Effector memory CD4-positive, alpha-beta T cell (primary cell): ENCODE data around the gene RHOH.

Experiments used
- DNase-seq, 3 donors: peaks; one replicate each; pipeline ENCODE4 v3.0.0-alpha.2; 2020
- H3K27ac ChIP-seq: 2 replicates; pipeline ENCODE4 v1.7.0; 2013; ENCODE audit warnings: mild to moderate bottlenecking, low read length, moderate library complexity; ENCODE audit not compliant: insufficient read depth, poor library complexity, severe bottlenecking
- H3K27me3 ChIP-seq: replicated peaks from 2 replicates; pipeline ENCODE4 v1.7.0; 2013; ENCODE audit warnings: mild to moderate bottlenecking, low read length; ENCODE audit not compliant: insufficient read depth, control insufficient read depth, poor library complexity, severe bottlenecking
- H3K36me3 ChIP-seq: 2 replicates; pipeline ENCODE4 v1.7.0; 2013; ENCODE audit warnings: mild to moderate bottlenecking, low read length, moderate library complexity; ENCODE audit not compliant: control insufficient read depth, insufficient read depth
- H3K4me1 ChIP-seq: 2 replicates; pipeline ENCODE4 v1.7.0; 2013; ENCODE audit warnings: low read length, mild to moderate bottlenecking; ENCODE audit not compliant: control insufficient read depth, insufficient read depth, poor library complexity, severe bottlenecking
- H3K4me3 ChIP-seq: 2 replicates; pipeline ENCODE4 v1.7.0; 2013; ENCODE audit warnings: low read length, low read depth, mild to moderate bottlenecking; ENCODE audit not compliant: insufficient read depth, poor library complexity, severe bottlenecking
- H3K9me3 ChIP-seq: 2 replicates; pipeline ENCODE4 v1.7.0; 2013; ENCODE audit warnings: mild to moderate bottlenecking, low read length, moderate library complexity; ENCODE audit not compliant: control insufficient read depth

Gene RHOH

GRCh38 chr4:40244606-40245005, 47.8 kb downstream of the RHOH start:
- Histone ChIP-seq H3K4me1 (peaks cover 82% of the 10 kb centered on the region), H3K9me3 (no peaks in the 10 kb centered on the region), H3K27me3 (no peaks in the 10 kb centered on the region), H3K4me3 (no peak overlapping the region), H3K36me3 (peaks cover 33% of the 10 kb centered on the region), H3K27ac (peak overlapping the region; percentile 50)
- DNase-seq = no peak

- no peak overlapping the region for H3K4me3 ChIP-seq
- H3K36me3 ChIP-seq = peaks cover 33% of the 10 kb centered on the region
- DNase-seq = no peak
- no peaks in the 10 kb centered on the region for H3K9me3 ChIP-seq
- H3K4me1 ChIP-seq = peaks cover 77% of the 10 kb centered on the region
- peak overlapping the region; percentile 53 for H3K27ac ChIP-seq
- no peaks in the 10 kb centered on the region for H3K27me3 ChIP-seq
Measured at GRCh38 chr4:40245550-40245949, 48.7 kb downstream of the RHOH start.

- H3K36me3 ChIP-seq = peaks cover 31% of the 10 kb centered on the region
- H3K9me3 ChIP-seq = no peaks in the 10 kb centered on the region
- no peak overlapping the region for H3K4me3 ChIP-seq
- H3K27me3 ChIP-seq = no peaks in the 10 kb centered on the region
- peak overlapping the region; percentile 53 for H3K27ac ChIP-seq
- DNase-seq = no peak
- H3K4me1 ChIP-seq = peaks cover 72% of the 10 kb centered on the region
Measured at GRCh38 chr4:40246011-40246900, 49.4 kb downstream of the RHOH start.

GRCh38 chr4:40246938-40247337, 50.1 kb downstream of the RHOH start:
- DNase-seq = no peak
- peaks cover 28% of the 10 kb centered on the region for H3K36me3 ChIP-seq
- H3K4me3 ChIP-seq = no peak overlapping the region
- peaks cover 66% of the 10 kb centered on the region for H3K4me1 ChIP-seq
- peak overlapping the region; percentile 40 for H3K27ac ChIP-seq
- H3K27me3 ChIP-seq = no peaks in the 10 kb centered on the region
- H3K9me3 ChIP-seq = no peaks in the 10 kb centered on the region

DNA sequence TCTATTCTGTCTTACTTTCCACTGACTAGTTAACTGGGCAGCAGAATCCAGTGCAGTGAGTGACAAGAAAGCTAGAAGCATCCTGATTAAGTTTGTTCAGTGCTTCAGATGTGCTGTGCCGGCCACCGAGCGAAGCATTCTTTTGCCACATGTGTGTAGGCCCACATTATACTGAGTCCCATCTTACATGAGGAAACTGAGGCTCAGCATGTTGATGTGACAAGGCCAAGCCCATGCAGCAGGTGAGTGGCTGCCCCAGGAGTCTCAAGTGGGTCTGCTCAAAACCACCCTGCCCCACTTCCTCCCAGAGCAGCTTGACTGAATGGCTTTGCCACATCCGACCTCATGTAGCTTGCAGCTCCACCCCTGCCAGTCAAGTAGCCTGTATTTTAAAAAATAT, 50.5 kb downstream of the RHOH start:
- Histone ChIP-seq H3K27me3 (no peaks in the 10 kb centered on the region), H3K9me3 (no peaks in the 10 kb centered on the region), H3K4me1 (peaks cover 62% of the 10 kb centered on the region), H3K27ac (peak overlapping the region; percentile 40), H3K36me3 (peaks cover 28% of the 10 kb centered on the region), H3K4me3 (no peak overlapping the region)
- peak; percentile 38 to 52 (median 44) for DNase-seq

GRCh38 chr4:40251366-40251765, 54.5 kb downstream of the RHOH start:
- Histone ChIP-seq H3K27ac (no peak overlapping the region), H3K4me3 (no peak overlapping the region), H3K4me1 (peaks cover 53% of the 10 kb centered on the region), H3K27me3 (no peaks in the 10 kb centered on the region), H3K9me3 (no peaks in the 10 kb centered on the region), H3K36me3 (no peaks in the 10 kb centered on the region)
- DNase-seq = no peak

DNA sequence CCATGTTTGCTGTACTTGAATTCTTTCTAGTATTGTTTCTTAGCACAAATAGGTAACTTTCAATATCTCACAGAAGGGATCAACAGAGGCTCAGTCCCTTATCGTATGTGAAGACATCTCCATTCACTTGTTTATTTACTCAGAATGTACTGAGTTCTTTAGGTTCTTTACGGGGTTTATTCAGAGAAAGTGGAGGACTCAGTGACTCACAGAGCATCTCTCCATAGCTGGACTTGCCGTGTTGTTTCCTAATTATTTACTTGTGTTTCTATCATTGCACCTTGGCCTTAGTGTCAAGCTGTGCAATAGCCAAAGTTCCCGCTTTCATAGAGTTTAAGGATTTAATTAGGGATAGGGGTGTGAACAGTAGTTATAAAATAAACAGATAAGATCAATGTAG, 57.1 kb downstream of the RHOH start:
- H3K9me3 ChIP-seq = no peaks in the 10 kb centered on the region
- peaks cover 43% of the 10 kb centered on the region for H3K4me1 ChIP-seq
- H3K4me3 ChIP-seq = no peak overlapping the region
- no peaks in the 10 kb centered on the region for H3K36me3 ChIP-seq
- no peaks in the 10 kb centered on the region for H3K27me3 ChIP-seq
- DNase-seq = no peak
- H3K27ac ChIP-seq = peak overlapping the region; percentile 5

- no peaks in the 10 kb centered on the region for H3K9me3 ChIP-seq
- no peaks in the 10 kb centered on the region for H3K27me3 ChIP-seq
- no peak for DNase-seq
- no peak overlapping the region for H3K4me3 ChIP-seq
- H3K27ac ChIP-seq = peak overlapping the region; percentile 0
- H3K4me1 ChIP-seq = peaks cover 39% of the 10 kb centered on the region
- H3K36me3 ChIP-seq = no peaks in the 10 kb centered on the region
Measured at GRCh38 chr4:40254608-40255392, 58.0 kb downstream of the RHOH start.

- H3K4me3 ChIP-seq = no peak overlapping the region
- H3K27me3 ChIP-seq = no peaks in the 10 kb centered on the region
- no peaks in the 10 kb centered on the region for H3K36me3 ChIP-seq
- no peak for DNase-seq
- H3K4me1 ChIP-seq = peaks cover 39% of the 10 kb centered on the region
- peak overlapping the region; percentile 2 for H3K27ac ChIP-seq
- H3K9me3 ChIP-seq = no peaks in the 10 kb centered on the region
Measured at GRCh38 chr4:40255393-40256281, 58.8 kb downstream of the RHOH start.
